A549 (cell line): ENCODE data around the gene MACF1. TPM values are rescaled to one million over a fixed set of nuclear protein-coding genes. Genes with fewer than 3 reads are reported as not detected.
"Not testable (repeated sequence)": the region's sequence is repeated elsewhere in the genome, so short reads cannot be mapped to it uniquely, and the experiment has no call there.

Source experiments
- ATAC-seq, 2 experiments: fragments of 200-7000 bp in 1 of 2; fragments of >200 bp in 1 of 2; cut with Nextera tagmentation in 1 of 2; cut with Tn5 transposase in 1 of 2; 3 replicates each; pipeline versions ENCODE4 v1.8.0 to v1.9.1; 2018 to 2020; ENCODE audit warnings: mild to moderate bottlenecking in 1 of 2, moderate library complexity in 1 of 2
- CTCF ChIA-PET: fragments of 300-600 bp; sonication (Branson Sonifier 250); formaldehyde crosslinking; extraction: SDS; loops from one replicate; lab custom pipeline; 2021; ENCODE audit warnings: antibody characterized with exemption, inconsistent platforms; lab: Yijun Ruan, JAX
- POLR2A ChIA-PET: fragments of 350-600 bp; formaldehyde crosslinking; extraction: SDS; loops from one replicate; lab custom pipeline; 2021; ENCODE audit warnings: antibody characterized with exemption, inconsistent platforms; lab: Yijun Ruan, JAX
- DNase-seq, 2 experiments: peaks; one replicate each; pipeline versions ENCODE4 v3.0.0 to v3.0.0-alpha.2; 2011 to 2016; ENCODE audit warnings: low read depth in 1 of 2, low spot score in 1 of 2
- FAIRE-seq: peaks from 2 replicates; lab custom pipeline; 2011; peaks lifted over from hg19 to GRCh38; lab: Jason Lieb, UNC
- H3K27ac ChIP-seq, 2 experiments: fragments of >200 bp; sonication (Bioruptor Twin); formaldehyde crosslinking; 3 replicates each; pipeline ENCODE4 v1.5.1; 2016 to 2017
- H3K4me1 ChIP-seq: fragments of >200 bp; sonication (Bioruptor Twin); formaldehyde crosslinking; 3 replicates; pipeline ENCODE4 v1.6.1; 2016
- H3K4me2 ChIP-seq: fragments of >200 bp; sonication (Bioruptor Twin); formaldehyde crosslinking; 3 replicates; pipeline ENCODE4 v1.6.1; 2016
- H3K4me3 ChIP-seq: fragments of >200 bp; sonication (Bioruptor Twin); formaldehyde crosslinking; 3 replicates; pipeline ENCODE4 v1.5.1; 2016
- H3K9me3 ChIP-seq: fragments of >200 bp; sonication (Bioruptor Twin); formaldehyde crosslinking; 3 replicates; pipeline ENCODE4 v1.6.1; 2016
- CTCF ChIP-seq: fragments of >200 bp; sonication (Bioruptor Twin); formaldehyde crosslinking; IDR thresholded peaks from 3 replicates; pipeline ENCODE4 v1.5.1; 2016
- GATA3 ChIP-seq: IDR thresholded peaks from 2 replicates; pipeline ENCODE4 v1.6.1; 2012; ENCODE audit warnings: borderline replicate concordance
- JUNB ChIP-seq: fragments of >200 bp; sonication (Bioruptor Twin); formaldehyde crosslinking; IDR thresholded peaks from 2 replicates; pipeline ENCODE4 v1.6.1; 2016
- PHF8 ChIP-seq: fragments of 200-600 bp; sonication (generic); IDR thresholded peaks from 2 replicates; pipeline ENCODE4 v1.6.1; 2016; ENCODE audit warnings: low read depth, mild to moderate bottlenecking, antibody characterized with exemption, moderate library complexity, borderline replicate concordance
- RCOR1 ChIP-seq: fragments of 150-350 bp; IDR thresholded peaks from 2 replicates; pipeline ENCODE4 v1.6.1; 2014; ENCODE audit warnings: antibody characterized with exemption, low read length, low read depth
- SMC3 ChIP-seq: fragments of >200 bp; sonication (Bioruptor Twin); formaldehyde crosslinking; IDR thresholded peaks from 3 replicates; pipeline ENCODE4 v1.6.1; 2018; ENCODE audit warnings: inconsistent platforms
- USF2 ChIP-seq: fragments of 450-650 bp; IDR thresholded peaks from 2 replicates; pipeline ENCODE4 v1.6.1; 2014; ENCODE audit warnings: antibody characterized with exemption
- ZNF302 ChIP-seq: fragments of 250-450 bp; sonication (Bioruptor Pico); IDR thresholded peaks from 2 replicates; pipeline ENCODE4 v1.9.0; 2021; ENCODE audit warnings: inconsistent platforms, mild to moderate bottlenecking, moderate library complexity
- WGBS: methylation state at CpG from one replicate; pipeline ENCODE4 v1.1.6; 2017; ENCODE audit errors: missing lambda C conversion rate; 5-methylcytosine and 5-hydroxymethylcytosine counted together
- polyA plus RNA-seq, 4 experiments: library from polyadenylated mRNA; depleted of rRNA in 3 of 4; stranded (reverse); fragments of >200 nt; fragmentation: RNase III in 1 of 4; extraction: RNeasy Plus Mini Kit Qiagen cat#74134 plus additional on column Dnase treatment in 1 of 4; gene quantifications; 2 replicates in 3 of 4; 3 replicates in 1 of 4; pipeline ENCODE4 v1.2.3, GENCODE V29; 2011 to 2017
- TF ChIP-seq, protein P1 (sequence below): IDR thresholded peaks from 2 replicates; pipeline ENCODE4 v1.6.1; 2012; ENCODE audit warnings: low read depth, borderline replicate concordance
- TF ChIP-seq, protein P2 (sequence below): fragments of 150-350 bp; IDR thresholded peaks from 2 replicates; pipeline ENCODE4 v1.6.1; 2014; ENCODE audit warnings: low read depth, mild to moderate bottlenecking, low read length

The MACF1 gene
- polyA plus RNA-seq, 2 of the 4 experiments (the other 2 are of a cell fraction) = 45.7 to 64.2 TPM

GRCh38 chr1:39525366-39526165 lies 321.1 kb downstream of the MACF1 start:
- H3K9me3 ChIP-seq = no peaks in the 10 kb centered on the region
- DNase-seq (no peak), ATAC-seq (no peak), FAIRE-seq (no peak)
- ChIA-PET CTCF (interaction anchor here (1.9 to 7.9 kb wide), 2 partner anchors 15 to 427 kb away, joined by 7 to 51 read pairs; no protein-coding TSS in a partner anchor), POLR2A (no interaction called here)
- 89% methylated on average over 11 of the region's 17 CpGs for WGBS
- H3K4me3 ChIP-seq = no peak overlapping the region
- H3K27ac ChIP-seq = no peak overlapping the region
- H3K4me2 ChIP-seq = no peak overlapping the region
- H3K4me1 ChIP-seq = no peaks in the 10 kb centered on the region
- no peak for TF ChIP-seq GATA3

- H3K4me1 ChIP-seq = no peaks in the 10 kb centered on the region
- no peak overlapping the region for H3K27ac ChIP-seq
- ATAC-seq (no peak), FAIRE-seq (no peak), DNase-seq (no peak)
- TF ChIP-seq USF2 = no peak
- TF ChIP-seq SMC3 = no peak
- TF ChIP-seq RCOR1 = no peak
- TF ChIP-seq ZNF302 (CRISPR knock-in tag) = no peak
- TF ChIP-seq, protein P1, sequence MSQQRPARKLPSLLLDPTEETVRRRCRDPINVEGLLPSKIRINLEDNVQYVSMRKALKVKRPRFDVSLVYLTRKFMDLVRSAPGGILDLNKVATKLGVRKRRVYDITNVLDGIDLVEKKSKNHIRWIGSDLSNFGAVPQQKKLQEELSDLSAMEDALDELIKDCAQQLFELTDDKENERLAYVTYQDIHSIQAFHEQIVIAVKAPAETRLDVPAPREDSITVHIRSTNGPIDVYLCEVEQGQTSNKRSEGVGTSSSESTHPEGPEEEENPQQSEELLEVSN = no peak
- no peak for TF ChIP-seq JUNB
- 100% methylated on average over 6 of the region's 11 CpGs for WGBS
- no peak overlapping the region for H3K4me3 ChIP-seq
- no peaks in the 10 kb centered on the region for H3K9me3 ChIP-seq
- ChIA-PET CTCF (interaction anchor here (1.9 to 7.9 kb wide), 2 partner anchors 14 to 428 kb away, joined by 7 to 51 read pairs; no protein-coding TSS in a partner anchor), POLR2A (no interaction called here)
- H3K4me2 ChIP-seq = no peak overlapping the region
Measured at GRCh38 chr1:39526466-39527189, 322.1 kb downstream of the MACF1 start.

DNA sequence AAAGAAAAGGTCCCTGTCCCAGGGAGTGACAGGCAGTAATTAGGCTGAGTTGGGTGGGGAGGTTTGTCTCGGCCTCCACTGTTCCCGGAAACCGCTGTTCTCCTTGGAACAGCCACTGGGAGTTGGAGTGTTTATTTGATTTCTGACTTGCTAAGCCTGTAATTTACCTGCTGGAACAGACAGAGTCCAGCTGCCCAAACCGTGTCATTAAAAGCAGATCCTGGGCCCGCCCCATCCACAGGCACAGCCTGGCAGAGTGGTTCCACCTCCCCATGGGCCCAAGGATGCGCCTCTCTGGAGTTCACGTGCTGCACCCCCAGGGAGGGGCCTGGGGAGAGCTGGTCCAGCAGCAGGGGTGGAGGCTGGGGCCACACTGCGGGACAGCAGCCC lies 322.7 kb downstream of the MACF1 start:
- FAIRE-seq = not testable (repeated sequence)
- CTCF ChIA-PET = interaction anchor here (1.6 to 7.9 kb wide), 3 partner anchors 13 to 429 kb away, joined by 4 to 51 read pairs (median 7); no protein-coding TSS in a partner anchor

DNA sequence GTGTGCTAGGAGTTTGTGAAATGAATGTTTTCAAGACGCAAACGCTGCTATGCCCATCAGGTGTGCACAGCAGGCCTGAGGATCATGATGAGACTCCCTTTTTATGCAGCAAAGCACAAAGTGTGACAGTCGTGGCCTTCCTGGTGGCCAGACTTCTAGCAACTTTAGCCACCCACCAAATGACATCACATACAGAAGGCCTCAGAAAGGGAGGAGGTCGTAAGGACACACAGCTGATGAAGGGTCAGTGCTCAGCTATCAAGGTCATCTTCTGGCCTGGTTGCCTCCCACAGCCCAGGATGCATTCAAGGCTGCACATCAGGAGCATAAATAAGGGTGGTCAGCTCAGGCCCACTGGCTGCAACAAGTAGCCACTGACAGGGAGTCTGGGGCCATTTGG lies 323.6 kb downstream of the MACF1 start:
- FAIRE-seq (no peak), DNase-seq (no peak), ATAC-seq (no peak)
- Histone ChIP-seq H3K4me1 (no peaks in the 10 kb centered on the region), H3K9me3 (no peaks in the 10 kb centered on the region), H3K27ac (no peak overlapping the region), H3K4me3 (no peak overlapping the region), H3K4me2 (no peak overlapping the region)
- POLR2A ChIA-PET = no interaction called here
- TF ChIP-seq, protein P2, sequence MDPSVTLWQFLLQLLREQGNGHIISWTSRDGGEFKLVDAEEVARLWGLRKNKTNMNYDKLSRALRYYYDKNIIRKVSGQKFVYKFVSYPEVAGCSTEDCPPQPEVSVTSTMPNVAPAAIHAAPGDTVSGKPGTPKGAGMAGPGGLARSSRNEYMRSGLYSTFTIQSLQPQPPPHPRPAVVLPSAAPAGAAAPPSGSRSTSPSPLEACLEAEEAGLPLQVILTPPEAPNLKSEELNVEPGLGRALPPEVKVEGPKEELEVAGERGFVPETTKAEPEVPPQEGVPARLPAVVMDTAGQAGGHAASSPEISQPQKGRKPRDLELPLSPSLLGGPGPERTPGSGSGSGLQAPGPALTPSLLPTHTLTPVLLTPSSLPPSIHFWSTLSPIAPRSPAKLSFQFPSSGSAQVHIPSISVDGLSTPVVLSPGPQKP = no peak
- TF ChIP-seq CTCF (no peak), PHF8 (no peak)
- CTCF ChIA-PET = interaction anchor here (1.6 to 7.9 kb wide), 2 partner anchors 13 to 429 kb away, joined by 4 to 51 read pairs; no protein-coding TSS in a partner anchor
- WGBS = 84% methylated on average over 4 of the region's 4 CpGs

More for the DNA sequence above, 322.7 kb downstream of the MACF1 start:
- POLR2A ChIA-PET, H3K9me3 ChIP-seq, H3K4me1 ChIP-seq, ATAC-seq, H3K4me3 ChIP-seq, H3K4me2 ChIP-seq, DNase-seq, H3K27ac ChIP-seq: not testable (repeated sequence)
- 91% methylated on average over 5 of the region's 8 CpGs for WGBS
